ACHN (cell line): ENCODE data around the gene RBM39.
"Not testable (repeated sequence)": the region's sequence is repeated elsewhere in the genome, so short reads cannot be mapped to it uniquely, and the experiment has no call there.

Experiments used
- DNase-seq: peaks from one replicate; pipeline ENCODE4 v3.0.0-alpha.2; 2015
- in situ Hi-C: cut with HindIII; loops from 2 replicates; pipeline ENCODE4 v1.10.0; 2017; ENCODE audit warnings: low sequenced_read_pairs, low pct_ligation_motif_present, low pct_unique_long_range_greater_than_20kb

RBM39 gene

GRCh38 chr20:35730583-35731468, 11.2 kb downstream of the RBM39 start:
- in situ Hi-C loops: no loop called here
- no peak for DNase-seq

GRCh38 chr20:35729836-35730582, 12.1 kb downstream of the RBM39 start:
- DNase-seq: no peak
- in situ Hi-C loops: no loop called here

- DNase-seq: no peak
- in situ Hi-C loops: no loop called here
Measured at GRCh38 chr20:35729283-35729807, 12.7 kb downstream of the RBM39 start.

GRCh38 chr20:35726842-35727711, 15.0 kb downstream of the RBM39 start:
- DNase-seq: no peak
- in situ Hi-C loops: no loop called here

- in situ Hi-C loops: no loop called here
- DNase-seq: no peak
Measured at GRCh38 chr20:35724321-35725230, 17.5 kb downstream of the RBM39 start.

GRCh38 chr20:35723652-35724320, 18.3 kb downstream of the RBM39 start:
- DNase-seq, in situ Hi-C loops: not testable (repeated sequence)

GRCh38 chr20:35723275-35723639, 18.8 kb downstream of the RBM39 start:
- DNase-seq, in situ Hi-C loops: not testable (repeated sequence)

GRCh38 chr20:35721621-35722020, 20.4 kb downstream of the RBM39 start:
- in situ Hi-C loops: no loop called here
- no peak for DNase-seq

GRCh38 chr20:35721219-35721618, 20.8 kb downstream of the RBM39 start:
- DNase-seq: no peak
- in situ Hi-C loops: no loop called here

- no peak for DNase-seq
- in situ Hi-C loops: no loop called here
Measured at GRCh38 chr20:35720165-35721123, 21.6 kb downstream of the RBM39 start.

GRCh38 chr20:35719717-35720116, 22.3 kb downstream of the RBM39 start:
- no peak for DNase-seq
- in situ Hi-C loops: no loop called here

GRCh38 chr20:35718972-35719635, 23.0 kb downstream of the RBM39 start:
- in situ Hi-C loops: no loop called here

GRCh38 chr20:35718321-35718720, 23.7 kb downstream of the RBM39 start:
- in situ Hi-C loops, DNase-seq: not testable (repeated sequence)

More at GRCh38 chr20:35718972-35719635, 23.0 kb downstream of the RBM39 start:
- DNase-seq: no peak

GRCh38 chr20:35716330-35716729, 25.7 kb downstream of the RBM39 start:
- in situ Hi-C loops: no loop called here
- no peak for DNase-seq

GRCh38 chr20:35715652-35716051, 26.4 kb downstream of the RBM39 start:
- in situ Hi-C loops: no loop called here
- no peak for DNase-seq

GRCh38 chr20:35714127-35714526, 27.9 kb downstream of the RBM39 start:
- no peak for DNase-seq
- in situ Hi-C loops: no loop called here
